ENCODE data around the gene IER5. TPM values are rescaled to one million over a fixed set of nuclear protein-coding genes. Genes with fewer than 3 reads are reported as not detected.

Gene IER5
- 27.1 to 42.5 TPM (median 40.8 TPM) in 5 replicates for total RNA-seq (2022; extraction: Qiagen RNA extraction; ENCODE audit: low read depth)

DNA sequence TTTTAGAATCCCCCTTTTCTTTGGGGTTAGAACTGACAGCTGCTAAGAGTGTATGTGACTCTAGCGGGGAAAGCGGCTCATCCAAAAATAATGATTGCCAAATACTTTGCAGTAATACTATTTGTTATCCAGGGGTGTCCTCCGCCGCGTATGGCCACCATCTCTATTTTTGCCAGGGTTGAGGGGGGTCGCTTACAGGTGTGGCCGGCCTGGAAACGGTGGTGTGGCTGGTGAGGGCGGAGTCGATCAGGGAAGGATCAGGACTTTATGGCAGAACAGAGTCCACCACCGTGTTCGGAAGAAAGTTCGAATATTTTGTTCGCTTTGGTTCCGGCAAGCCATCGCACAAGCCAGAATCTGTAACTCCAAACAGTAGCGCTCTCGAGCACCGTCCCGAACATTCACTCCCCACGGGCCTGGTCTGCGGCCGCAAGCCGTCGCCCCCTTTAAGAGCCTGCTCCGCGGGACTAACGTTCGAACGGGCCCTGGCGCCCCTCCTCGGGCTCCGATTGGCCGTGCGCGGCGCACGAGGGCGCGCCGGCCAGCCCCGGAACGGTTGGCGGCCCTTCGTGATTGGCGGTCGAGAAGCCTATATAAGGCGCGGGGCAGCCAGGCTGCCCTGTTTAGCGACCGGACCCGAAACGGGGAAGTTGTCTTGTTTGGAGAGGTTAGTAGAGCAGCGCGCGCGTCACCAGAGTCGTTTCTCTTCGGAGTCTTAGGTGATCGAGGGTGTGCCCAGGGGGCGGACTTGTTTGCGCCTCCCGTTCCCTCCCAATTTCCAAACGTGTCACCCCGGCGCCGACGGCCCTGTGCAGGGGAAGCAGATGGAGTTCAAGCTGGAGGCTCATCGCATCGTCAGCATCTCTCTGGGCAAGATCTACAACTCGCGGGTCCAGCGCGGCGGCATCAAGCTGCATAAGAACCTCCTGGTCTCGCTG lies at the start of gene IER5:
TSS of gene IER5 (plus strand) at position 622 of the 938 bp plus-strand sequence. CDS start at position 825, 203 bp downstream.

Other genes with a start within 250 kb of the IER5 start
- gene KIAA1614, start 175.8 kb upstream of the IER5 start, total RNA-seq (2022; extraction: Qiagen RNA extraction; ENCODE audit: low read depth): 0.55 to 1.5 TPM (median 0.68 TPM) in 5 replicates
- gene STX6, start 65.8 kb upstream of the IER5 start, total RNA-seq (2022; extraction: Qiagen RNA extraction; ENCODE audit: low read depth): 11.3 to 13.5 TPM (median 12.8 TPM) in 5 replicates
- gene MR1, start 54.7 kb upstream of the IER5 start, total RNA-seq (2022; extraction: Qiagen RNA extraction; ENCODE audit: low read depth): 6.2 to 7.9 TPM (median 6.8 TPM) in 5 replicates

Measured in A549 treated with GW870086 at 1 μM for 4 hours (cell line).